Measurements from ENCODE around the gene ARHGAP15.

The ARHGAP15 gene

DNA sequence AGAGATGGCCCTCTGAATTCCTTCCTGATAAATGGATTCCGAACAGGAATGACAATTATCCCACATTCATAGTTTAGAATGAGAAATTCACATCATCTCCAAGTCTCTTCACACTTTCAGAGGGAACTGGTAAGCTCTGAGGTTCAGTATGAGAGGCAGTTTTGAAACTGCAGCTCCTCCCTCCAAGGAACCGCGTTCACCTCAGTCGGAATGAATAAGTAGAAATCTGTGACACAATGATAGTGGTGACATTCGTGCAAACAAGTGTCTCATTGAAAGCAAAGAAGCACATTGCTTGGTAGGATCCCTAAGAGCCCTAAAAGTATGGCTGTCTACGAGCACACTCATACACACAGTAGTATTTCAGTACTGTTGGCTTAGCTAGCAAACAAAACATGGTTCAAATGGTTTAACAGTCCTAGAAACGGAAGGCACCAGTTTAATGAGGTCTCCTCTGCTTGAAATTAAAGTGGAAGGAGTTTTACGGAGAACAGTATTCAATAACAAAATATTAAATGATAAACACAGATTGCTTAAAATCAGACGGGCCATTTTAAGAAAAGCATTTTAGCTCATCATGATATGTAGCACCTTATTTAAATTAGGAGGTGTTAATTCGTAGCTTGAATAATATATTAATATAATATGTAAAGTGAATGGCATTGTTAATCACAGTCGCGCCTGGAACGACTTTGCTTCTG lies 225.0 kb downstream of the ARHGAP15 start:
- H4K20me1 ChIP-seq (ENCODE audit: insufficient read depth, low read length), result no peaks in the 10 kb centered on the region
- no peak overlapping the region for H3K4me2 ChIP-seq (ENCODE audit: low read depth, low read length)
- no peaks in the 10 kb centered on the region for H3F3A ChIP-seq (ENCODE audit: insufficient read depth, low read length)
- TF ChIP-seq EZH2phosphoT487 (IDR thresholded peaks at IDR 0.05; ENCODE audit: low read length) (no peak), EZH2 (optimal IDR thresholded peaks at IDR 0.05; ENCODE audit: low read depth, low read length) (no peak)
- TF ChIP-seq, protein P1, sequence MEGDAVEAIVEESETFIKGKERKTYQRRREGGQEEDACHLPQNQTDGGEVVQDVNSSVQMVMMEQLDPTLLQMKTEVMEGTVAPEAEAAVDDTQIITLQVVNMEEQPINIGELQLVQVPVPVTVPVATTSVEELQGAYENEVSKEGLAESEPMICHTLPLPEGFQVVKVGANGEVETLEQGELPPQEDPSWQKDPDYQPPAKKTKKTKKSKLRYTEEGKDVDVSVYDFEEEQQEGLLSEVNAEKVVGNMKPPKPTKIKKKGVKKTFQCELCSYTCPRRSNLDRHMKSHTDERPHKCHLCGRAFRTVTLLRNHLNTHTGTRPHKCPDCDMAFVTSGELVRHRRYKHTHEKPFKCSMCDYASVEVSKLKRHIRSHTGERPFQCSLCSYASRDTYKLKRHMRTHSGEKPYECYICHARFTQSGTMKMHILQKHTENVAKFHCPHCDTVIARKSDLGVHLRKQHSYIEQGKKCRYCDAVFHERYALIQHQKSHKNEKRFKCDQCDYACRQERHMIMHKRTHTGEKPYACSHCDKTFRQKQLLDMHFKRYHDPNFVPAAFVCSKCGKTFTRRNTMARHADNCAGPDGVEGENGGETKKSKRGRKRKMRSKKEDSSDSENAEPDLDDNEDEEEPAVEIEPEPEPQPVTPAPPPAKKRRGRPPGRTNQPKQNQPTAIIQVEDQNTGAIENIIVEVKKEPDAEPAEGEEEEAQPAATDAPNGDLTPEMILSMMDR (IDR thresholded peaks at IDR 0.05; ENCODE audit: low read length), result no peak
- no peak overlapping the region for H3K27ac ChIP-seq (ENCODE audit: low read length)
- no peaks in the 10 kb centered on the region for H3K9me2 ChIP-seq (replicated peaks; ENCODE audit: insufficient read depth, low read length)
- no peaks in the 10 kb centered on the region for H3K9me3 ChIP-seq (replicated peaks; ENCODE audit: insufficient read depth, low read length)
- no peak overlapping the region for H3K4me3 ChIP-seq (ENCODE audit: low read length)
- H3K27me3 ChIP-seq (replicated peaks; ENCODE audit: insufficient read depth, low read length), result no peaks in the 10 kb centered on the region
- no peak for DNase-seq
- no peaks in the 10 kb centered on the region for H3K4me1 ChIP-seq (ENCODE audit: low read length)
- H3K9ac ChIP-seq (ENCODE audit: low read length), result no peak overlapping the region
- H3K79me2 ChIP-seq (ENCODE audit: low read length), result no peaks in the 10 kb centered on the region
- H2AFZ ChIP-seq (ENCODE audit: low read length), result no peak overlapping the region
- no peaks in the 10 kb centered on the region for H3K36me3 ChIP-seq (replicated peaks; ENCODE audit: insufficient read depth, low read length)

DNA sequence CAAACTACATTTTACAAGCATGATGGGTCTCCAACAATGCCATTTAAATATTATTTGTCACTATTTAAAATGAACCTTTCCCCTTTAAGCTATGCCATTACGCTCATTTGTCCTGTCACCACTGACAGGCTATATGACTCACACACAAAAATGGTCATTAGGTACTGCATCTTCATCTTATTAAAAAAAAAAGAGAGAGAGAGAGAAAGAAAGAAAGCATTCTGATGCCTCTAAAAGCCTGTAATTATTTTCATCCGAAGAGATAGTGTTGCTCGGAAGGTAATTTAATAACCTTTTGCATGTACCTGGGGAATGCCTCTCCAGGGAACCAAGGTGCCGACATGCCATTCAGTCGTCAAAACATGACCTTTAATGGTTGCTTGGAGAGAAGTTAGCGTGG lies 226.7 kb downstream of the ARHGAP15 start:
- DNase-seq, result no peak
- Histone ChIP-seq H3K4me2 (ENCODE audit: low read depth, low read length) (no peak overlapping the region), H3K4me1 (ENCODE audit: low read length) (no peaks in the 10 kb centered on the region), H3K27ac (ENCODE audit: low read length) (no peak overlapping the region), H3K4me3 (ENCODE audit: low read length) (no peak overlapping the region), H2AFZ (ENCODE audit: low read length) (no peak overlapping the region), H3K79me2 (ENCODE audit: low read length) (no peaks in the 10 kb centered on the region), H4K20me1 (ENCODE audit: insufficient read depth, low read length) (no peaks in the 10 kb centered on the region), H3F3A (ENCODE audit: insufficient read depth, low read length) (no peaks in the 10 kb centered on the region), H3K9me3 (replicated peaks; ENCODE audit: insufficient read depth, low read length) (no peaks in the 10 kb centered on the region), H3K9ac (ENCODE audit: low read length) (no peak overlapping the region), H3K36me3 (replicated peaks; ENCODE audit: insufficient read depth, low read length) (no peaks in the 10 kb centered on the region), H3K27me3 (replicated peaks; ENCODE audit: insufficient read depth, low read length) (no peaks in the 10 kb centered on the region), H3K9me2 (replicated peaks; ENCODE audit: insufficient read depth, low read length) (no peaks in the 10 kb centered on the region)
- no peak for TF ChIP-seq EZH2phosphoT487 (IDR thresholded peaks at IDR 0.05; ENCODE audit: low read length)
- no peak for TF ChIP-seq EZH2 (optimal IDR thresholded peaks at IDR 0.05; ENCODE audit: low read depth, low read length)
- TF ChIP-seq, protein P1 (IDR thresholded peaks at IDR 0.05; ENCODE audit: low read length), result no peak

DNA sequence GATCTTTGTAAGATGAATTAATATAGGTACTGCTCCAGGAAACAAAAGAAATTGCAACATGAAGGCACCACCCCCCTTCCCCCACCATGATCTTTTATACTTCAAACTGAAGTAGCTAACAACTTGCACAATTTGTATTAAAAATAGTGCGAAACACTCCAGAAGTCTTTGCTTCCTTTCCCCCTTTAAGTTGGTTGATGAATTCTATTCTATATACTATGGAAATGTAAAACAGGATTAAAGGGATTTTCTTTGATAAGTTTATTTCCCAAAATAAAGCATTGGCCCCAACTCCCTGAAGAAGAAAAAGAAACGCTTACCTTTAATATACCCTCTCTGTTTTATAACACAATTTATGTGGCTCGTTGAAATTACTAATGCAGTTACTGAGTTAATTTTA lies 227.1 kb downstream of the ARHGAP15 start:
- H4K20me1 ChIP-seq (ENCODE audit: insufficient read depth, low read length), result no peaks in the 10 kb centered on the region
- TF ChIP-seq EZH2 (optimal IDR thresholded peaks at IDR 0.05; ENCODE audit: low read depth, low read length) (no peak), EZH2phosphoT487 (IDR thresholded peaks at IDR 0.05; ENCODE audit: low read length) (no peak)
- TF ChIP-seq, protein P1 (IDR thresholded peaks at IDR 0.05; ENCODE audit: low read length), result no peak
- H3F3A ChIP-seq (ENCODE audit: insufficient read depth, low read length), result no peaks in the 10 kb centered on the region
- H3K79me2 ChIP-seq (ENCODE audit: low read length), result no peaks in the 10 kb centered on the region
- no peaks in the 10 kb centered on the region for H3K36me3 ChIP-seq (replicated peaks; ENCODE audit: insufficient read depth, low read length)
- H3K27me3 ChIP-seq (replicated peaks; ENCODE audit: insufficient read depth, low read length), result no peaks in the 10 kb centered on the region
- DNase-seq, result no peak
- H3K27ac ChIP-seq (ENCODE audit: low read length), result no peak overlapping the region
- H2AFZ ChIP-seq (ENCODE audit: low read length), result no peak overlapping the region
- H3K9me3 ChIP-seq (replicated peaks; ENCODE audit: insufficient read depth, low read length), result no peaks in the 10 kb centered on the region
- H3K9ac ChIP-seq (ENCODE audit: low read length), result no peak overlapping the region
- H3K4me2 ChIP-seq (ENCODE audit: low read depth, low read length), result no peak overlapping the region
- H3K4me3 ChIP-seq (ENCODE audit: low read length), result no peak overlapping the region
- no peaks in the 10 kb centered on the region for H3K4me1 ChIP-seq (ENCODE audit: low read length)
- H3K9me2 ChIP-seq (replicated peaks; ENCODE audit: insufficient read depth, low read length), result no peaks in the 10 kb centered on the region

All from MM.1S (cell line).